Panc1 (cell line): ENCODE data around the gene ATXN2. TPM values are rescaled to one million over a fixed set of nuclear protein-coding genes. Genes with fewer than 3 reads are reported as not detected.

Experiments
- ATAC-seq: fragments of 200-7000 bp; cut with Tn5 transposase; 2 replicates; pipeline ENCODE4 v1.9.1; 2020; ENCODE audit warnings: mild to moderate bottlenecking, moderate library complexity
- BruUV-seq: library from RNA; stranded (reverse); fragments of 400-500 nt; replicated peaks from 2 replicates; lab custom pipeline; 2021; lab: Mats Ljungman, UMichigan
- CTCF ChIA-PET: fragments of 300-600 bp; sonication (Branson Sonifier 250); formaldehyde crosslinking; loops from one replicate; lab custom pipeline; 2022; ENCODE audit warnings: antibody characterized with exemption; lab: Charles Lee
- POLR2A ChIA-PET: fragments of 300-600 bp; sonication (Branson Sonifier 250); formaldehyde crosslinking; loops from one replicate; lab custom pipeline; 2022; ENCODE audit warnings: antibody characterized with exemption; lab: Charles Lee
- DNase-seq: peaks from one replicate; pipeline ENCODE4 v3.0.0-alpha.2; 2010; ENCODE audit warnings: low read depth, low spot score
- H3K27ac ChIP-seq: 2 replicates; pipeline ENCODE4 v1.5.1; 2011; ENCODE audit warnings: mild to moderate bottlenecking, low read length, inconsistent platforms
- H3K27me3 ChIP-seq: fragments of 200-500 bp; sonication (Bioruptor generic); 2 replicates; pipeline ENCODE4 v1.6.0; 2014; ENCODE audit warnings: low read length, inconsistent platforms; ENCODE audit not compliant: control insufficient read depth, insufficient read depth
- H3K36me3 ChIP-seq: fragments of 200-500 bp; sonication (Bioruptor generic); 2 replicates; pipeline ENCODE4 v1.5.1; 2014; ENCODE audit warnings: inconsistent platforms, mild to moderate bottlenecking, low read length, moderate library complexity; ENCODE audit not compliant: control insufficient read depth, insufficient read depth
- H3K4me1 ChIP-seq: 2 replicates; pipeline ENCODE4 v1.5.1; 2011; ENCODE audit warnings: inconsistent platforms, mild to moderate bottlenecking, low read length, moderate library complexity; ENCODE audit not compliant: control insufficient read depth, insufficient read depth
- H3K4me3 ChIP-seq, 2 experiments: 2 replicates each; pipeline ENCODE4 v1.5.1; 2011 to 2012; ENCODE audit warnings: low read depth in 2 of 2, low read length in 2 of 2, mild to moderate bottlenecking in 2 of 2, inconsistent platforms in 1 of 2, moderate library complexity in 1 of 2
- H3K9me3 ChIP-seq: fragments of 200-500 bp; sonication (Bioruptor generic); 2 replicates; pipeline ENCODE4 v1.5.1; 2014; ENCODE audit warnings: low read depth, mild to moderate bottlenecking, inconsistent platforms, low read length, moderate library complexity; ENCODE audit not compliant: control insufficient read depth, insufficient read depth
- POLR2AphosphoS5 ChIP-seq: IDR thresholded peaks from 2 replicates; pipeline ENCODE4 v1.6.1; 2012; ENCODE audit warnings: mild to moderate bottlenecking, low read depth, low read length, moderate library complexity
- SIN3A ChIP-seq: IDR thresholded peaks from 2 replicates; pipeline ENCODE4 v1.6.1; 2012; ENCODE audit warnings: low read depth, mild to moderate bottlenecking, low read length, moderate library complexity, borderline replicate concordance; ENCODE audit not compliant: insufficient read depth
- TCF7L2 ChIP-seq: IDR thresholded peaks from 2 replicates; pipeline ENCODE4 v1.6.1; 2011; ENCODE audit warnings: mild to moderate bottlenecking, low read depth, low read length, inconsistent platforms
- in situ Hi-C: cut with HindIII; loops from 2 replicates; pipeline ENCODE4 v1.10.0; 2016; ENCODE audit warnings: low sequenced_read_pairs, low pct_unique_long_range_greater_than_20kb
- intact Hi-C: fragments of 100-400 bp; cut with micrococcal nuclease; formaldehyde crosslinking; loops from one replicate; pipeline ENCODE4 v1.10.0; 2022; ENCODE audit not compliant: unreplicated experiment
- total RNA-seq: library from RNA; stranded (reverse); gene quantifications from one replicate; pipeline ENCODE4 v1.2.1, GENCODE V29; 2021; ENCODE audit not compliant: unreplicated experiment
- TF ChIP-seq, protein P1 (sequence below), 2 experiments: IDR thresholded peaks; 2 replicates each; pipeline ENCODE4 v1.6.1; 2011 to 2012; ENCODE audit warnings: low read depth in 2 of 2, control low read depth in 1 of 2, low read length in 1 of 2, mild to moderate bottlenecking in 1 of 2, moderate library complexity in 1 of 2; ENCODE audit not compliant: insufficient read depth in 1 of 2
- TF ChIP-seq, protein P2 (sequence below): fragments of 450-650 bp; IDR thresholded peaks from 2 replicates; pipeline ENCODE4 v1.5.1; 2017; ENCODE audit warnings: mild to moderate bottlenecking

Gene ATXN2
- total RNA-seq, 1 experiment from 2014 or later = 77.6 TPM

DNA sequence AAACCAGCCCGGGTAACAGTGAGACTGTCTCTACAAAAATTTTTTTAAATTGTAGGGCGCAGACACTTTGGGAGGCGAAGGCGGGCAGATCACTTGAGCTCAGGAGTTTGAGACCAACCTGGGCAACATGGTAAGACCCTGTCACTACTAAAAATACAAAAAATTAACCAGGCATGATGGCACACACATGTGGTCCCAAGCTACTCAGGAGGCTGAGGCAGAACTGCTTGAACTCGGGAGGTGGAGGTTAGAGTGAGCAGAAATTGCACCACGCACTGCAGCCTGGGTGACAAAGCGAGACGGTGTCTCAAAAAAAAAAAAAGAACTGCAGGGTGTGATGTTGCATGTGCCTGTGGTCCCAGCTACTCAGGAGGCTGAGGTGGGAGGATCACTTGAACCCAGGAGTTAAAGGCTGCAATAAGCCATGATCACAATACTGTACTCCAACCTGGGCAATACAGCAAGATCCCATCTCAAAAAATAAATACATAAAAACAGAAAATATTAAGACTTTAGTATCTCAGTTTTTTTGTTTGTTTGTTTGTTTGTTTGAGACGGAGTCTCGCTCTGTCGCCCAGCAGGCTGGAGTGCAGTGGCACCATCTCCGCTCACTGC is 16.9 kb downstream of the ATXN2 start:
- Histone ChIP-seq H3K4me3 (no peak overlapping the region), H3K9me3 (no peaks in the 10 kb centered on the region), H3K4me1 (peaks cover 15% of the 10 kb centered on the region), H3K36me3 (no peaks in the 10 kb centered on the region), H3K27me3 (no peaks in the 10 kb centered on the region), H3K27ac (no peak overlapping the region)
- in situ Hi-C loops = loop anchor here (25.0 kb wide), 1 partner anchor 105 kb away; the partner anchor contains the start of genes ACAD10 and BRAP
- no peak for TF ChIP-seq TCF7L2
- no peak for TF ChIP-seq POLR2AphosphoS5
- no peak for TF ChIP-seq SIN3A
- TF ChIP-seq, protein P1, sequence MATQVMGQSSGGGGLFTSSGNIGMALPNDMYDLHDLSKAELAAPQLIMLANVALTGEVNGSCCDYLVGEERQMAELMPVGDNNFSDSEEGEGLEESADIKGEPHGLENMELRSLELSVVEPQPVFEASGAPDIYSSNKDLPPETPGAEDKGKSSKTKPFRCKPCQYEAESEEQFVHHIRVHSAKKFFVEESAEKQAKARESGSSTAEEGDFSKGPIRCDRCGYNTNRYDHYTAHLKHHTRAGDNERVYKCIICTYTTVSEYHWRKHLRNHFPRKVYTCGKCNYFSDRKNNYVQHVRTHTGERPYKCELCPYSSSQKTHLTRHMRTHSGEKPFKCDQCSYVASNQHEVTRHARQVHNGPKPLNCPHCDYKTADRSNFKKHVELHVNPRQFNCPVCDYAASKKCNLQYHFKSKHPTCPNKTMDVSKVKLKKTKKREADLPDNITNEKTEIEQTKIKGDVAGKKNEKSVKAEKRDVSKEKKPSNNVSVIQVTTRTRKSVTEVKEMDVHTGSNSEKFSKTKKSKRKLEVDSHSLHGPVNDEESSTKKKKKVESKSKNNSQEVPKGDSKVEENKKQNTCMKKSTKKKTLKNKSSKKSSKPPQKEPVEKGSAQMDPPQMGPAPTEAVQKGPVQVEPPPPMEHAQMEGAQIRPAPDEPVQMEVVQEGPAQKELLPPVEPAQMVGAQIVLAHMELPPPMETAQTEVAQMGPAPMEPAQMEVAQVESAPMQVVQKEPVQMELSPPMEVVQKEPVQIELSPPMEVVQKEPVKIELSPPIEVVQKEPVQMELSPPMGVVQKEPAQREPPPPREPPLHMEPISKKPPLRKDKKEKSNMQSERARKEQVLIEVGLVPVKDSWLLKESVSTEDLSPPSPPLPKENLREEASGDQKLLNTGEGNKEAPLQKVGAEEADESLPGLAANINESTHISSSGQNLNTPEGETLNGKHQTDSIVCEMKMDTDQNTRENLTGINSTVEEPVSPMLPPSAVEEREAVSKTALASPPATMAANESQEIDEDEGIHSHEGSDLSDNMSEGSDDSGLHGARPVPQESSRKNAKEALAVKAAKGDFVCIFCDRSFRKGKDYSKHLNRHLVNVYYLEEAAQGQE (IDR thresholded peaks at IDR 0.05; ENCODE audit: insufficient read depth in 1 of 2, low read depth in 2 of 2, low read length in 1 of 2) = no peak
- TF ChIP-seq, protein P2, sequence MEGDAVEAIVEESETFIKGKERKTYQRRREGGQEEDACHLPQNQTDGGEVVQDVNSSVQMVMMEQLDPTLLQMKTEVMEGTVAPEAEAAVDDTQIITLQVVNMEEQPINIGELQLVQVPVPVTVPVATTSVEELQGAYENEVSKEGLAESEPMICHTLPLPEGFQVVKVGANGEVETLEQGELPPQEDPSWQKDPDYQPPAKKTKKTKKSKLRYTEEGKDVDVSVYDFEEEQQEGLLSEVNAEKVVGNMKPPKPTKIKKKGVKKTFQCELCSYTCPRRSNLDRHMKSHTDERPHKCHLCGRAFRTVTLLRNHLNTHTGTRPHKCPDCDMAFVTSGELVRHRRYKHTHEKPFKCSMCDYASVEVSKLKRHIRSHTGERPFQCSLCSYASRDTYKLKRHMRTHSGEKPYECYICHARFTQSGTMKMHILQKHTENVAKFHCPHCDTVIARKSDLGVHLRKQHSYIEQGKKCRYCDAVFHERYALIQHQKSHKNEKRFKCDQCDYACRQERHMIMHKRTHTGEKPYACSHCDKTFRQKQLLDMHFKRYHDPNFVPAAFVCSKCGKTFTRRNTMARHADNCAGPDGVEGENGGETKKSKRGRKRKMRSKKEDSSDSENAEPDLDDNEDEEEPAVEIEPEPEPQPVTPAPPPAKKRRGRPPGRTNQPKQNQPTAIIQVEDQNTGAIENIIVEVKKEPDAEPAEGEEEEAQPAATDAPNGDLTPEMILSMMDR = no peak
- no TSS peak for BruUV-seq
- CTCF ChIA-PET = no interaction called here
- intact Hi-C loops = no loop called here
- no peak for ATAC-seq
- DNase-seq = no peak
- POLR2A ChIA-PET = no interaction called here

DNA sequence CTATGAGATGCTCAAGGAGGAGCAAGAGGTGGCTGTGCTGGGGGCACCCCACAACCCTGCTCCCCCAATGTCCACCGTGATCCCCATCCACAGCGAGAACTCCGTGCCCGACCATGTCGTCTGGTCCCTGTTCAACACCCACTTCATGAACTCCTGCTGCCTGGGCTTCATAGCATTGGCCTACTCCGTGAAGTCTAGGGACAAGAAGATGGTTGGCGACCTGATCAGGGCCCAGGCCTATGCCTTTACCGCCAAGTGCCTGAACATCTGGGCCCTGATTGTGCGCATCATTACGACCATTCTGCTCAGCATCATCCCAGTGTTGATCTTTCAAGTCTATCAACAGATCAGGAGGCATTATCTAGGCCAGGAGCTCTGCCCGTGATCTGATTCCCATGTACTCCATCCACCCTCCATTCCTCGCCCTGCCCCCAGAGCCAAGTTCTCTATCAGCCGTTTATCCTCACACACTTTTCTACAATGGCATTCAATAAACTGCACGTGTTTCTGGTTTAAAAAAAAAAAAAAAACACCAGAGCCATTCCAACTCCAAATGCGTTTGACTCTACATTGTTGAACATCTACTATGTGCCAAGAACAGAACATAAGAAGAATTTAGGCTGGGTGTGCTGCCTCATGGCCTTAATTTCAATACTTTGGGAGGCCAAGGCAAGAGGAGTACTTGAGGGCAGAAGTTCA is 17.5 kb downstream of the ATXN2 start:
- in situ Hi-C loops (loop anchor here (25.0 kb wide), 1 partner anchor 106 kb away; the partner anchor contains the start of genes ACAD10 and BRAP), intact Hi-C loops (no loop called here)
- H3K27ac ChIP-seq = no peak overlapping the region
- TF ChIP-seq, protein P1 (IDR thresholded peaks at IDR 0.05; ENCODE audit: insufficient read depth in 1 of 2, low read depth in 2 of 2, low read length in 1 of 2) = no peak
- TF ChIP-seq SIN3A (no peak), TCF7L2 (no peak), POLR2AphosphoS5 (no peak)
- TF ChIP-seq, protein P2 = no peak
- no peak for ATAC-seq
- no peak for DNase-seq
- no peaks in the 10 kb centered on the region for H3K36me3 ChIP-seq
- H3K9me3 ChIP-seq = no peaks in the 10 kb centered on the region
- no peaks in the 10 kb centered on the region for H3K27me3 ChIP-seq
- CTCF ChIA-PET = no interaction called here
- H3K4me1 ChIP-seq = peaks cover 15% of the 10 kb centered on the region
- POLR2A ChIA-PET = no interaction called here
- H3K4me3 ChIP-seq = no peak overlapping the region
- no TSS peak for BruUV-seq
